ENCODE results near the gene BBOX1.

GRCh38 chr11:27025312-27025955 is 15.2 kb upstream of the BBOX1 start:
- TF ChIP-seq POLR2AphosphoS5 (IDR thresholded peaks at IDR 0.05; ENCODE audit: low read depth, low read length): no peak
- no peak for TF ChIP-seq CTCF (IDR thresholded peaks at IDR 0.05)
- TF ChIP-seq REST (IDR thresholded peaks at IDR 0.05; ENCODE audit: insufficient read depth in 1 of 2, low read depth in 2 of 2, low read length in 1 of 2): no peak
- no peak for TF ChIP-seq TCF7L2 (IDR thresholded peaks at IDR 0.05; ENCODE audit: low read depth, low read length)
